ENCODE results near the gene SHISA8. TPM values are rescaled to one million over a fixed set of nuclear protein-coding genes. Genes with fewer than 3 reads are reported as not detected.

The SHISA8 gene
- total RNA-seq, 1 experiment from 2014 or later: 2.3 TPM

DNA sequence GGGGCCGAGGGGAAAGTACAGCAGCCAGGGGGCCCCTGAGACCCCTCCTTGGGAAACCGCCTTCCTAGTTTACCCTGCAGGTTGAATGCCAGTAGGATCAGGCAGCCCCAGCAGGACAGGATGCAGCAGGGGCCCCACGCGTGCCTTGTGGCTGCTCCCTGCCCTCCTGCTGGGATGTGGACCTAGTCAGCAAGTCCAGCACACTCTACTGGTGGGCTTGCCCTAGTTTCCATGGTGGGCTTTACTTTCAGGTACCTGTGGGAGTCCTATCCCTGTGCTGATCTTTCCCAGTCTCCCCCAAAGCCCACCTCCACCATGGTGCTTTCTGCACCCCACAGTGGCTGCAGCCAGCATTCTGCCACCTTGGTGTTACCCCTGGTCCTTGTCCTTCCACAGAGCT lies 22.2 kb downstream of the SHISA8 start:
- POLR2A ChIA-PET (ENCODE audit: unreplicated experiment): no interaction called here
- Histone ChIP-seq H3K9me3 (ENCODE audit: insufficient read depth, low read depth) (no peaks in the 10 kb centered on the region), H3K4me1 (replicated peaks; ENCODE audit: insufficient read depth) (no peaks in the 10 kb centered on the region), H3K36me3 (ENCODE audit: low read depth) (peaks cover 19% of the 10 kb centered on the region), H2AFZ (no peak overlapping the region), H3K79me2 (ENCODE audit: low read depth) (no peaks in the 10 kb centered on the region), H3K27ac (no peak overlapping the region), H3K9me2 (ENCODE audit: insufficient read depth) (no peaks in the 10 kb centered on the region), H3K4me2 (no peak overlapping the region), H3F3A (ENCODE audit: insufficient read depth, low read depth) (peaks cover 3% of the 10 kb centered on the region; the same call in 1 of the 2 replicates), H4K20me1 (ENCODE audit: insufficient read depth) (peaks cover 21% of the 10 kb centered on the region), H3K4me3 (no peak overlapping the region), H3K27me3 (ENCODE audit: insufficient read depth, low read depth) (no peaks in the 10 kb centered on the region)
- no peak for DNase-seq
- no peak for TF ChIP-seq EZH2 (IDR thresholded peaks at IDR 0.05; ENCODE audit: low read depth)
- TF ChIP-seq, protein P1, sequence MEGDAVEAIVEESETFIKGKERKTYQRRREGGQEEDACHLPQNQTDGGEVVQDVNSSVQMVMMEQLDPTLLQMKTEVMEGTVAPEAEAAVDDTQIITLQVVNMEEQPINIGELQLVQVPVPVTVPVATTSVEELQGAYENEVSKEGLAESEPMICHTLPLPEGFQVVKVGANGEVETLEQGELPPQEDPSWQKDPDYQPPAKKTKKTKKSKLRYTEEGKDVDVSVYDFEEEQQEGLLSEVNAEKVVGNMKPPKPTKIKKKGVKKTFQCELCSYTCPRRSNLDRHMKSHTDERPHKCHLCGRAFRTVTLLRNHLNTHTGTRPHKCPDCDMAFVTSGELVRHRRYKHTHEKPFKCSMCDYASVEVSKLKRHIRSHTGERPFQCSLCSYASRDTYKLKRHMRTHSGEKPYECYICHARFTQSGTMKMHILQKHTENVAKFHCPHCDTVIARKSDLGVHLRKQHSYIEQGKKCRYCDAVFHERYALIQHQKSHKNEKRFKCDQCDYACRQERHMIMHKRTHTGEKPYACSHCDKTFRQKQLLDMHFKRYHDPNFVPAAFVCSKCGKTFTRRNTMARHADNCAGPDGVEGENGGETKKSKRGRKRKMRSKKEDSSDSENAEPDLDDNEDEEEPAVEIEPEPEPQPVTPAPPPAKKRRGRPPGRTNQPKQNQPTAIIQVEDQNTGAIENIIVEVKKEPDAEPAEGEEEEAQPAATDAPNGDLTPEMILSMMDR (conservative IDR thresholded peaks at IDR 0.05): no peak
- intact Hi-C loops (cut with micrococcal nuclease; ENCODE audit: unreplicated experiment): no loop called here
- CTCF ChIA-PET: no interaction called here
- no TSS peak for BruUV-seq (replicated peaks)

DNA sequence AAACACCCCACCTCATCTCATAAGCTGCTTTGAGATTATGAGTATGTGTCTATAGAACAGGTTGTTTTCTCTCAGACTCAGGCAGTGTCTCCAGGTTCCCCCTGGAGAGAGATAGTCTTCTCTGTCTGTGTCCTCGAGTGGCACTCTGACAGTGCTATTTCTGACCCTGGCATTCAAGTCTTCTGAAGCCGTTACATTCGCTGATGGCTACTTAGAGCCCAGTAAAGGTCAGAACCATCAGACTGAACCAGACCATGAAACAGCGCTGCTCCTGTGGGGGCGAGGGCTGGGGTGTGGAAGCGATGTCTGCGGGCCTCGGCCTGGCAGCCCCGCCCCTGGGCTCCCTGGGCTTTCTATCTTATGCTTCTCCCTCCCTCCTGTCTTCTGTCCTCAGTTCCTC lies 23.5 kb downstream of the SHISA8 start:
- Histone ChIP-seq H3K27ac (no peak overlapping the region), H3K9me3 (ENCODE audit: insufficient read depth, low read depth) (no peaks in the 10 kb centered on the region), H4K20me1 (ENCODE audit: insufficient read depth) (peaks cover 25% of the 10 kb centered on the region), H3K36me3 (ENCODE audit: low read depth) (peaks cover 30% of the 10 kb centered on the region), H3K27me3 (ENCODE audit: insufficient read depth, low read depth) (no peaks in the 10 kb centered on the region), H3K4me2 (no peak overlapping the region), H3K4me1 (replicated peaks; ENCODE audit: insufficient read depth) (no peaks in the 10 kb centered on the region), H2AFZ (no peak overlapping the region), H3K4me3 (no peak overlapping the region), H3F3A (ENCODE audit: insufficient read depth, low read depth) (no peaks in the 10 kb centered on the region), H3K9me2 (ENCODE audit: insufficient read depth) (no peaks in the 10 kb centered on the region), H3K79me2 (ENCODE audit: low read depth) (no peaks in the 10 kb centered on the region)
- intact Hi-C loops (cut with micrococcal nuclease; ENCODE audit: unreplicated experiment): no loop called here
- ChIA-PET CTCF (no interaction called here), POLR2A (ENCODE audit: unreplicated experiment) (no interaction called here)
- BruUV-seq (replicated peaks): no TSS peak
- no peak for DNase-seq
- no peak for TF ChIP-seq EZH2 (IDR thresholded peaks at IDR 0.05; ENCODE audit: low read depth)
- TF ChIP-seq, protein P1 (conservative IDR thresholded peaks at IDR 0.05): no peak

DNA sequence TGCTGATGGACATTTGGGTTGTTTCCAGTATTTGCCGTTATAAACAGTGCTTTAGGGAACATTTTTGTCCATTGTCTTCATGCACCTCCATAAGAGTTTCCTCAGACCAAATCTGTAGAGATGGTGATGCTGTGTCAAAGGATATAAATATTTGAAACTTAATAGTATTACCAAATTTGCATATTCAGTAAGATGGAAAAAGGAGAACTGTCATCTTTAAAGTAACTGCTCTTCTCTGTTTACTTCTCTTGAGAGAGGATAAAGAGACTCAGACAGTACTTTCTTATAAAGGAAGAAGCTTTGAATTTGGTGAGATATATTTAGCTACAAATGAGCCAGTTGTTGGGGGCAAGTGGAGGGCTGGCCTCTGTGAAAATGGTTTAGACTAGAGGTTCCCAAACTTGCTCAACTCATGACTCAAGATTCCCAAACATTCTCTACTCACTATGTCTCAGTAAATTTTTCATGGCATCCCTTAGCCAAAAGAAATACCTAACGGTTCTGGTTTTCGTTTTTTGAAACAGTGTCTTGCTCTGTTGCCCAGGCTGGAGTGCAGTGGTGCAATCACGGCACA lies 26.2 kb downstream of the SHISA8 start:
- BruUV-seq (replicated peaks): no TSS peak
- ChIA-PET POLR2A (ENCODE audit: unreplicated experiment) (no interaction called here), CTCF (no interaction called here)
- H3K36me3 ChIP-seq (ENCODE audit: low read depth): peaks cover 53% of the 10 kb centered on the region
- intact Hi-C loops (cut with micrococcal nuclease; ENCODE audit: unreplicated experiment): no loop called here
- no peaks in the 10 kb centered on the region for H3K4me1 ChIP-seq (replicated peaks; ENCODE audit: insufficient read depth)
- no peaks in the 10 kb centered on the region for H3F3A ChIP-seq (ENCODE audit: insufficient read depth, low read depth)
- no peaks in the 10 kb centered on the region for H3K9me2 ChIP-seq (ENCODE audit: insufficient read depth)
- no peak for DNase-seq
- no peak overlapping the region for H3K4me3 ChIP-seq
- TF ChIP-seq, protein P1 (conservative IDR thresholded peaks at IDR 0.05): no peak
- TF ChIP-seq EZH2 (IDR thresholded peaks at IDR 0.05; ENCODE audit: low read depth): no peak
- no peak overlapping the region for H3K4me2 ChIP-seq
- no peaks in the 10 kb centered on the region for H3K79me2 ChIP-seq (ENCODE audit: low read depth)
- no peak overlapping the region for H2AFZ ChIP-seq
- H4K20me1 ChIP-seq (ENCODE audit: insufficient read depth): peaks cover 25% of the 10 kb centered on the region
- H3K27me3 ChIP-seq (ENCODE audit: insufficient read depth, low read depth): no peaks in the 10 kb centered on the region
- H3K27ac ChIP-seq: no peak overlapping the region
- H3K9me3 ChIP-seq (ENCODE audit: insufficient read depth, low read depth): no peaks in the 10 kb centered on the region

All from PC-9 (cell line).